HG03520 (cell line): ENCODE data around the gene CA12.

Experiments used
- ATAC-seq: cut with Tn5 transposase; IDR thresholded peaks from one replicate; pipeline ENCODE4 v1.9.1; 2021; ENCODE audit warnings: mild to moderate bottlenecking, moderate library complexity; ENCODE audit not compliant: unreplicated experiment

The CA12 gene

DNA sequence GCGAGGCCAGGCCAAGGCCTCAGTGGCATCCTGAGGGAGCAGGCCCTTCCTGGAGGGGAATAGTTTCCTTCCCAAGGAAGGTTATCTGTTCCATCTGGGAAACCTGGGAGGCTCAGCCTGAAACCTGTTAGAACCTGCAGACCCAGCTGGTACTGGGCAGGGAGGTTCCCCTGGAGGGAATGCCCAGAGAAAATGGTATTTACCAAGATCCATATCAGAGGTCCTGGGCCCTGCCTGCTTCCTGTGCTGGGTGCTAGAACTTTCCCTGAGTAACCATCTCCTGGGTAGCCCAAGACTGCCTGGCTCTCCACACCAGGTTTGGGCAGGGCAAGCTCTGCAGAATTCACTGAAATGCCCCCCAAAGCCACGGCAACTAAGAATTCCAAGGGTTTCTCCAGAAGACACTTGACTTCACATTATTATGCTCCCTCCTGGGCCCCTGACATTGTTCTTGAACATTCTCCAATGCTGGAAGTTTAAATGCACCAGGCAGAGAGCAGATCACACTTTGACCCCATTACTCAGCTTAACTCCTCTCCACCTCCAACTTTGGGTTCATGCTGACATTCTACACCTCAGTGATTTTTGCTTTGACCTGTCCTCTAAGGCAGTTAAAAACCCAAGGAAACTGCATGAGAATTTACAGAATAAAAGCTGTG, 2.0 kb downstream of the CA12 start:
- ATAC-seq, result no peak

DNA sequence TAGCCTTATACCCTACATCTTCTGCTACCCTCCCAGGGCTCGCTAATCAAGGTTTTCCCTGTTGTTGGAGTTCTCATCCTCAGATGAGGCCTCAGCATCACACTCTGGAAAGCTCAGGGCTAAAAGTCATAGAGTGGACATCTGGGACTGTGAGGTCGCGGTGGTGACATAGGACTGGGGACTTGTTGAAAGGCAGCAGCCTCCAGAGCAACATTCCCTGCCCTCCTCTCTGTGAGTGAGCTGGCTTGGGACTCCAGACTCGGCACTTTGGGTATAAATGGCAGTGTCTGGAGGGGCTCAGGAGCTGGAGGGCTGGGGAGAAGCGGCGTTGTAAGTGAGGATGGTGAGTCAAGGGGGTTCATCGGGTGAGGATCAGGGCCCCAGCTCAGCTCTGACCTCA, 2.7 kb downstream of the CA12 start:
- no peak for ATAC-seq

DNA sequence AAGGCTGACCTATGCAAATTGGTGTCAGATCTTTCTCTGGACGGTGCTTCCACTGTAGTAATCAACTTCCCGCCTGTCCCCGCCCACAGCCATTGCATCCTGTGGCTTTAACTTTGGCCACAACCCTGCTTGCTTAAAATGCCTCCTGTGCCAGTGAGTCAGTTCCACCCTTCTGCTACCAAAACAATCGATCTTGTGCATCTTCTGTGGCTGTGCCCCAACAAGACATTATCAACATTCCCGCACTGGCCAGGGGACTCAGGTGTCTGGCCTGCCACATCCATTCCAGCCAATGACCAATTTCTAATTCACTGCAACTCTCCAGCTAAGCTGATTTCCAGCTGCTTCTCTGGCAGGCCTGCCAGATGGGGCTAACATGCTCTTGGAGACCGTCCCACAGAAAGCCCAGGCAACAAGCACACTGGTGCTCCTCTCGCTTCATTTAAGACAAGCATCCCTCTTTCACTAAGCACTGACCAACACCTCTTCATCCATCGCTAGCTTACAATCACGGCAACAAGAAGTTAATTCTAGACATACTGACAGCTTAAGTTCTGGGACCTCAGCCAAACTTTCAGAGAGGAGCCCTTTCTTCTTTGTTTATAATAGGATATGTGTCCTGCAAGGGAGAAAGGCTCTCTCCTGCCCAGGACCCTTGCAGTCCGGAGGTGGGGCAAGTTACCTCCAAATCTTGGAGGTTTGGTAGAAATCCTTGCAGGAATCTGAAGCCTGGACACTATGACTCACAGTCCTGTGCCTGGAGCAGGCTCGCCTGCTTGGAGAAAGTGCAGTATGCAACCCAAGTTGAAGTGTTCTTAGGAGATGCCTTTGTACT, 6.7 kb downstream of the CA12 start:
- ATAC-seq, result no peak

DNA sequence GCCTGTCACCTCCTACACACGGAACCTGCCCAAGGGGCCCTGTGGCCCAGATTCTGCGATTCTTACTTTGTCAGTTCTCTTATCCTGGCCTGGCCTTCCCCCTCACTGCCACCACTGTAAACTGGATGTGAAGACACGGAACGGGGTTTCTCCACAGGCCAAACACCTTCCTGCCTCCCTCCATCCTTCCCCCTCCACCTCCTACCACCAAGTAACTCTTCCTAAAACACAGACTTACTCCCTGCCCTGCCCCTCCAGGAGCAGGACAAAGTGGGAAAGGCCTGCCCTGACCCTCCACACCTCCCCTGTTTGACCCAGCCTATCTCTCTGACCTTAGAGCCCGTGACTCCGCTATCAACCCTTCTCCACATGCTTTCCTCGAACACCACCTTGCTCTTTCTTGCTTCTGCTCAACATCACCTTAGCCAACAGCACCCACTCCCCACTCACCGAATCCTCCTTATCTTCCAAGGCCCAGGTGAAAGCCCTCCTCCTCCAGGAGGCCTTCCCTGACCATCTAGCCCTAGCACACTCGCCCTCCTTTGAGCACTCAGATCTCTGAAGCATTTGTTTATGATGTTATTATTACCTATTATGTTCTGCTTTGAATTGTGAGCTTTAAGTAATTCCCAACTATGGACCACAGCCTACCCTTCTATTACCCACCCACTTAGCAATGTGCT, 7.6 kb downstream of the CA12 start:
- no peak for ATAC-seq

DNA sequence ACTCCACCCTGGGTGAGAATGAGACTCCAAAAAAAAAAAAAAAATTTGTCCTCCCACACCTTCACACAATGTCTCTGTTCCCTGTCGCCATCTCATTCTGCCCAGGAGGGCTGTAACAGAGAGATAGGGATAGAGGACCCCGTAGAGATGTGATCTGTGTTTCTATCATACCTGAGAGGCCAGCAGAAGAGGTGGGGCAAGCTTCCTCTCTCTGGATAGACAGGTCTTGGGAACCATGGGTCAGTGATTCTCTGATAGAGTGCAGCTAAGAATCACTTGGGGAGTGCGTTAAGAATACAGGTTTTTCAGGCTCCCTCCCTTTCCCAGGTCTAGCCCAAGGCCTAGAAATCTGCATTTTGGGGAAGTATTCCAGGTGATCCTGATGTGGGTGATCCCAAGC, 8.3 kb downstream of the CA12 start:
- ATAC-seq, result no peak

DNA sequence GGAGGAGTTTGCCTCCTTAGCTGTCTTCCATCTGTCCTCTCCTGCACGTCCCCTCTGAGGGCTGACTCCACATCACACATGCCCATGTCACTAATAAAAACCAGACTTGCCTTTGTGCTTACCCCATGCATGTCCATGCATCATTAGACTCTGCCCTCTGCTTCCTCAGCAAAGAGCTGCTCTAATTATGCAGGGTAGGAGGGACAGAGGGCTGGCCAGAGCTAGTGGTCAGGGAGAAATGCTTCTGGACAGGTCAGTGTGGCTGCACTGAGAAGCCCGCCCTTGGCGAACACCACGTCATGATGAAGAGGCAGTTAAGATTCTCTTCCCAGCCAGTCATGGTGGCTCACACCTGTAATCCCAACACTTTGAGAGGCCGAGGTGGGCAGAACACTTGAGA, 8.9 kb downstream of the CA12 start:
- ATAC-seq, result no peak

DNA sequence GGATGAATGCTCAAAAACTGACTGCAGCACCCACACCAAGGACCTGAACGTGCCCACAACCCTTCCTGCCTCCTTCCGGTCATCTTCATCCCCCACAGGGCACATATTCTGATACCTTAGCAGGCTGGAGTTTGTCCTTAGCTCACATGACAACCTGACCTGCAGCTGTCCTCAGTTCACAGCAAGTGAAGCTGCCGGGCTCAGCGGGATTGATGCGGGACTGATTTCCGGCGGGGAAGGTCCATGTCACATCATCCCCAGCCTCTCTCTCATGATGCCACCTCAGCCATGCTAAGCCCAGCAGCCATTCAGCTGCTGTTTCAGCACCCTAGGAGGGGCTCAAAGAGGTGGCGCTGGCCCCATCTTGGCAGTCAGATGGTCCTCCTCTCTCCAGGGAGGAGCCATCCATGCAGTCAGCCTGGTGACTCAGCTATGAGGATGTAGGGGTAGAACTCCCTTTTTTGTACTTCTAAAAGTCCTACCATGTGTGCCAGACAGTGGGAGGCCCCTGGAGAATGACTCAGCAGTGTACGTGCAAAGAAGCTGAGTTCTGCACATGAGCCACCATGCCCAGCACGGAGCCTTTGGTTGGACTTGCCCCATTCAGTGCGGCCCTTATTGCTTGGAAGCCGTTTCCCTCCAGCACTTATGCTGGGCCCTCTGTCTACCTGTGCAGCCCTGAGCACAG, 9.5 kb downstream of the CA12 start:
- ATAC-seq, result no peak

DNA sequence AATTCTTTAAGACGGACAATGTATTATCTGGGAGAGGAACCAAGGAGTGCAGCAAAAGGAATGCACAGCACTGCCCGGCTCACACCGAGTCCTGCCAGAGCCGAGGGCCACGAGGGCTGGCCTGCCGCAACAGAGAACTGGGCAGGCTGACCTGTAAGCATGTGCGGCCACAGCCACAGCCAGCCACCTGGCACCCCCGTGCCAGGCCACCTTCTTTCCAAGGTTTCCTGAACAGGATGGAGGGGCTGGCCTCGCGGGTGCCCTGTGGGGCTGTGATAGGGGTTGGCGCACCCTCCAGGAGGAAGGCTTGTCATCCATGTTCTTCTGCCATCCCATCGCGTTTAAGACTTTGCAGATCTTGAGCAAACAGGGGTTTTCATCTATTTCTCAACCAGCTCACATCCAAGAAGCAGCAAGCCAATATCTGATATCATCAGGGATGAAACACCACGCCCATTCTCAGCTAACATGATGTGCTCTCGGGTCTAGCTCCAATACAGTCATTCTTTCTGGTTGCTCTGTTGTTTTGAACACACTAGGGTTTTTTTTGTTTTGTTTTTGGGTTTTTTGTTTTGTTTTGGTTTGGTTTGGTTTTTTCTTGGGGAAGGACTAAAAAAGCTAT, 10.2 kb downstream of the CA12 start:
- ATAC-seq, result no peak

DNA sequence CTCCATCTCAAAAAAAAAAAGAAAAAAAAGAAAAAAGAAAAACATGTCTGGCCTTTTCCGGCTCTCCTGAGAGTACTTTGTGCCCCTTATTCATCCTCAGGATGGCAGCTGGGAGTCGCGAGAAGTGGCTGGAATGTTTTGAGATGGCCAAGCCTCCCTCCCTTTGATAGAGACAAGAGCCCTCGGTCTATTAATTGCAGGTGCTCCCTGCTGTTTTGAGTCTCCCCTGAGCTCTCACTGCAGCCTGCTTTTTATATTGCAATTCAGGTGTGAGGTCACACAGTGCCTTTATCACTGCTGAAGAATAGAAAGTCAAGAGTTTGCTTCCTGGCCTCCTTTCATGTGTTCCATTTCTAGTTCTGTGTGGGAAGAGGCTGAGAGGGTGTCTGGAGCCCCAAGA, 10.9 kb downstream of the CA12 start:
- ATAC-seq, result no peak

DNA sequence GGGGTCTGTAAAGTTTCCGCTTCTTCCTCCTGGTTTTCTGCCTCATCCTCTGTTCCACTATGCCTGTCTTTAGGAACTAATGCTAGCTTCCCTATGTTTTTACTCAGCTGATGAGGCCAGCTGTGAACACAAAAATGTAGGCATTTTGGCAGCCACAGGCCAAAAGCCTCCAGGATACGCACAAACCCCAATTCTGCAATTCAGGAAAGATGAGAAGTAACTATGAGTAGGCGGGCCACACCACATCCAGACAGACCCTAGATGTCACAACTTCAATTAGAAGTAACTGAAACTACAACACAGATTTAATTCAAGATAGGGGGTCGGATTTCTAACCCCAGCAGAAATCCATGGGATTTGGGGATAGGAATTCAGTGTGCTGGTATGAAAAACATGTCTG, 11.9 kb downstream of the CA12 start:
- ATAC-seq, result no peak

DNA sequence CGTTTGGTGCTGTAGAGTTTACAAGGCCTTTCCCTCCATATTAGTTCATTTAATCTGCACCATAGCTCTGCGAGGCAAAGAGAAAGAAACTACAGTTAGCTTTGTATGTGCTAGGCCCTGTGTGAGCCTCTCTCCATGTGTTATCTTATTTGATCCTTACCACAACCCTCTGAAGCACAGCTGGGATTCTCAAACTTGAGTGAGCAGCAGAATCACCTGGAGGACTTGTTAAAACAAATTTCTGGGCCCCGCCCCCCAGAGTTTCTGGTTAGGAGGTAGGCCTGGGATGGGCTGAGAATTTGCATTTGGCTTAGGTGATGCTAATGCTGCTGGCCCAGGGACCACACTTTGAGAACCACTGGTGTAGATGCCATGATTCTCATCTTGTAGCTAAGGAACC, 12.3 kb downstream of the CA12 start:
- no peak for ATAC-seq

DNA sequence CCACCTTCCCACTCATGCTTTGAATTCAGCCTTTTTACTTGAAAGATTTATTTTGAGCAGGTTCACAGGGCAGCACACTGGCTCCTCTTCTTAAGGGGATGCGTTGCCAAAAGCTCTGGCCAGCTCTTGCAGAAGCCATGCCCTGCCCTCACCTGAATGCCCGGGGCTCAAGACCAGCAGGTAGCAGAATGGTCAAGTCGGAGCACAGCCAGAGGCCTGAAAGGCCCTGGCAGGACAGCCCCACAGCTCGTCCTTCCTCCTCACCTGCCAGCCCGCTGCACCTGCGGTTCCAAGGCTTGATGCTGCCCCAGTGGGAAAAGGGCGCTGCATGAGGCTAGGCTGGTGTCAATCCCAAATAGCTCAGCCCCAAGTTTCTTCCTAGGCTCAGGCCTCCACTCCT, 13.1 kb downstream of the CA12 start:
- ATAC-seq, result no peak

DNA sequence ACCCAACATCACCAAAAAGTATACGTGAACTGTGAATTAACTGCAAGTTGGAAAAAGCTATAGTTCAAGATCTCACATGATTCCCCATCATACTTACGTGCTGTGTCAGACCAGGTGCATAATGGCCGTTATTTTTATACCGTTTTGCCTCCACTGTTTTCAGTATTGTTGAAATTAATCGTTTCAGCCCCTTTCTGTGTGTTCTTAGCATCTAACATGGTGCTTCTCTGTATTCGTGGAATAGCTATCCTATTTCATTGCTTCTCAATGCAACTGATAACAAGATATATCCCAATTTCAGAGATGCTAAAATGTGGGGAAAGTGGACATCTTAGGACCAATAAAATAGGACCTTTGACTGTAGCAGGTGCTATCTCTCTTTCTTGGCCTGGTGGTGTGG, 13.7 kb downstream of the CA12 start:
- ATAC-seq, result no peak

DNA sequence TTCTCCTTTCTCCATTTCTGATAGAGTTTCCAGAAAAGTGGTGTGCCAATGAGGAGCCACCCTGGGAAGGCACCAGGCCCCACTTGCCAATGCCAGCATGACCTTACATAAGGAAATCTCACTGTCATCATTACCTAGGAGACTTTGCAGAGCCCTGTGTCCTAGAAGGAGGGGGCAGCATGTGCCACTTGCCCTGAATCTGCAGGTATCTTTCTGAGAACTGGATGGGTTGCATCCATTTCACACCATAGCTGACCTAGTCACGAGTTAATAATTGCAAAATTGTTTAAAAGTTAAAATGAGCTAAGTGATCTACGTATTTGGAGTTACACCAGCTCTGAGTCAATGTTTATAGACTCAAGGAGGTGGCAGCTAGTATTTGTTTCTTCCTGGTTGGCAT, 14.3 kb downstream of the CA12 start:
- ATAC-seq, result no peak

DNA sequence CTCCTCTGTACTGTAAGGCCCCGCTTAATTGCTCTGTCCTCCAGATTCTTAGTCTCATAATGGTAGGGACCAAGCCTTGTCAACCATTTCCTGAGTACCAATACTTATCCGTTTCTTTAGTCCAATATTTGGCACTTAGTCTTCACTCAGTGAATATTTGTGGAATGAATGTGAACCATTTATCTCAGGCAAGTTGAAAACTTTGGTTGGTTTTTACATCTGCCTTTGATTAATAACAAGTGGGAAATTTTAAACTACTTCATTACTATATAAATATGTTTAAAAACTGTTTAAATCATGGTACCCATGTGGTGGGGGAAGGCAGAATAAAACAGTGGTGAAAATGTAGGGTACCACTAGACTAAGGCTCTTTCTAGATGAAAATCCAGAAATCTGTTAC, 15.2 kb downstream of the CA12 start:
- no peak for ATAC-seq

DNA sequence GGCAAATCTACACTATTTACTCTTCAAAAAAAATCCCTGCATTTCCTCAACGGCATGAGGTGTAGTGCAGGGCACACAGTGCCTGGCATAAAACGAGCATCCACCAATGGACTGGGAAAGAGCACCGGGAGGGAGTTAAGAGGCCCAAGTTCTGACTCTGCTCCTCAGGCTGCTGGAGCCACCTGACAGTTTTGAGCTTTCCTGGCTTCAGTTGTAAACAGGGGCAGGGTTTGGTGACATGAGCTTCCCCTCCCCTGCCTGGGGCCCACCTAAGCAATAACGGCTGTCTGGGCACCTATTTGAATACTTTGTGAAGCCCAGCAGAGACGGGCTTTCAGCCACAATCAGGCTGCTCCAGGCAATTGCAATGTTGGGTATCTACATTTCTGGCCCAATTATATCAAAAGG, 16.4 kb downstream of the CA12 start:
- ATAC-seq, result no peak

DNA sequence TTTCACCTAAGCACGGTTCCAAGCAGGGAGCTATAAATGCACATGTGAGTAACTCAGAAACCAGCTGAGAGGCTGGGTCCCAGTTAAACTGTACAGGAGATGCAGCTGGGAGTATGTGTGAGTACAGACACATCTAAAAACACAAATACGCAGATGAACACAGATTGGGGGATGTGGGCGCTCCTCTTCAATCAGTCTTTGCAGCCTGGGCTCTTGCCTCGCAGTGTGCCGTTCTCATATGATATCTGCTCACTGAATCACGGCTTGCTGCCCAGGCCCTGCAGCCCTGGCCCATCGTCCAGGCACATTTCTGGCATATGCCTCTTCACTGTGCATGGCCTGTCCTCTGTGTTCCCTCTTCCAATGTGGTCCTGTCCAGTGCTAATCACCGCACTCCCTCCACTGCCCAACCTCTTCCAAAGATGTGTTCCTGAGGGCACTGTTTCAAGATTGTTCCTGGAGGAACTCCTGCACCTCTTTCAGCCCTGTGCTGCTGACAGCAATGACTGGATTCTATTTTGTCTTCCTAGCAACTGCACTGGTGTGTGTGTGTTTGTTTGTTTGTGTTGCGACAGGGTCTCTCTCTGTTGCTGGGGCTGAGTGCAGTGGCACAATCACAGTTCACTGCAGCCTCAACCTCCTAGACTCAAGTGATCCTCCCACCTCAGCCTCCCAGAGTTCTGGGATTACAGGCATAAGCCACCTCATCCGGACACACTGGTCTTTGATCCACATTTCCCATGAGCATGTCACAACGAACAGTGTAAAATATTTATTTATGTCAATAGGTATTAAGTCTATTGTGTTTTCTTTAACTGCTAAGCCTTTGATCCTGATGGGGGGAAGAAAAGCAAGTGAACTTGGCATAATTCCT, 17.0 kb downstream of the CA12 start:
- no peak for ATAC-seq

DNA sequence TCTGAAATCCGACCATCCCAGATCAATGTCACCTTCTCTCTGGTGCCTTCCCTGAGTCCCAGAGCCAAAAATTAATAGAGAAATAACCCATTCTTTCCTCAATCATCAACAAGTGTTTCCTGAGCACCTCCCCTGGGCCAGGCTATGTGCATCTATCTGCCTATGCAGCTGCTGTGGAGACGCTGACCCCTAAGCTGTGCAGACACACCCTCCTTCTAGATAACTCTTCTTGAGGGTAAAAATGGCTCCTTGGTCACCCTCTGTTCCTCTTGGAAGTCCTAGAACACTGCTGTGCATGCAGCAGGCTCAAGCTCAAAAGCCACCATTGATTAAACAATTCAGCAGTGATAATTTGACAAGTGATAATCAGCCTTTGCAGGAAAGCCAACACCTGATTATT, 18.4 kb downstream of the CA12 start:
- ATAC-seq, result no peak

DNA sequence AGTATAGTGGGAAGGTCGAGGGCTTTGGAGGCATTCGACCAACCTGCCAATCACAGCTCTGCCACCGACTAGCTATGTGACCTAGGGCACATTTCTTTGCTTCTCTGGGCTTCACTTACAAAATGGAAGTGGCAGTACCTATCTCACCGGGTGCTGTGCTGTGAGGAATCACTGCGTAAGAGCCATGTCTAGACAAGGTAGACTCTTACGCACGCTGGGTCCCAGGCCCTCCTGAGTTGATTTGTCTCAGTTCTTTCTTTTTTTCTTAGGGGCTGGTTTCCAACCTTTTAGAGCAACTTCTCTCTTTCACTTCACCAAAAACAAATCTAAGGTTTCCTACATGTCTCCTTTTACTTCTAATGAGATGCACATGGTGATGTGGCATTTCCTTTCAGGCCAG, 18.8 kb downstream of the CA12 start:
- ATAC-seq, result no peak

DNA sequence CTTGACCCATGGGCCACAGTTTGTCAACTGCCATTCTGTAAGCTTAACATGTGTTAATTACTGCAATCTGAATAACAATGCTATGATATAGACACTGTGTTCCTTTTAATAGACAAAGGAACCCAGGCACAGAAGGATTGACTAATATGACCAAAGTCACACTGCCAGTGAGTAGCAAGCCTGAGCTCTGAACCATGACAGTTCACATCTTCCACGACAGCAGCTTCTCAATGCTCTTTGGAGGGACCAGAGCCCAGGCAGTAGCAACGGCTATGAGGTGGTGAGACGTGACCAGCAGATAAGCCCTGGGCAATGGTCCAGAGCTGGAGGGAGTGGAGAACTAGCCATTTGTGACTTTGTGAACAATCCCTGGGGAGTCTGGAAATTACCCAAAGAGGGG, 19.4 kb downstream of the CA12 start:
- no peak for ATAC-seq
